Endothelial cell (in vitro differentiated cells): ENCODE data around the gene NMD3. TPM values are rescaled to one million over a fixed set of nuclear protein-coding genes. Genes with fewer than 3 reads are reported as not detected.
"Not testable (repeated sequence)": the region's sequence is repeated elsewhere in the genome, so short reads cannot be mapped to it uniquely, and the experiment has no call there.

Experiments
- DNase-seq: peaks from one replicate; pipeline ENCODE4 v3.0.0; 2021; ENCODE audit warnings: low spot score
- H3K27ac Mint-ChIP-seq: one replicate; pipeline ENCODE4 v1.8.0; 2021; ENCODE audit warnings: mixed read lengths, inconsistent platforms; ENCODE audit not compliant: unreplicated experiment
- H3K27me3 Mint-ChIP-seq: one replicate; pipeline ENCODE4 v1.8.0; 2021; ENCODE audit warnings: mild to moderate bottlenecking, moderate library complexity, mixed read lengths, inconsistent platforms; ENCODE audit not compliant: unreplicated experiment
- H3K36me3 Mint-ChIP-seq: one replicate; pipeline ENCODE4 v1.8.0; 2021; ENCODE audit warnings: mild to moderate bottlenecking, low read depth, mixed read lengths, inconsistent platforms; ENCODE audit not compliant: unreplicated experiment
- H3K4me1 Mint-ChIP-seq: one replicate; pipeline ENCODE4 v1.8.0; 2021; ENCODE audit warnings: mild to moderate bottlenecking, mixed read lengths, inconsistent platforms; ENCODE audit not compliant: unreplicated experiment
- H3K4me3 Mint-ChIP-seq: one replicate; pipeline ENCODE4 v1.8.0; 2021; ENCODE audit warnings: mild to moderate bottlenecking, mixed read lengths, inconsistent platforms; ENCODE audit not compliant: unreplicated experiment
- H3K9me3 Mint-ChIP-seq: one replicate; pipeline ENCODE4 v1.8.0; 2021; ENCODE audit warnings: mixed read lengths, inconsistent platforms; ENCODE audit not compliant: unreplicated experiment
- total RNA-seq: library from RNA; stranded (reverse); fragmentation: NEBNext Ultra II Directional; extraction: Animal tissue kit (Norgen Biotek cat#: 25700); gene quantifications from one replicate; pipeline ENCODE4 v1.2.1, GENCODE V29; 2021; ENCODE audit not compliant: unreplicated experiment
- TF ChIP-seq, protein P1 (sequence below): fragments of 200-600 bp; sonication (generic); IDR thresholded peaks from one replicate; pipeline ENCODE4 v1.5.0; 2021; ENCODE audit warnings: antibody characterized with exemption; ENCODE audit not compliant: unreplicated experiment

The NMD3 gene
- total RNA-seq, 1 donor from 2014 or later, result 40.6 TPM

DNA sequence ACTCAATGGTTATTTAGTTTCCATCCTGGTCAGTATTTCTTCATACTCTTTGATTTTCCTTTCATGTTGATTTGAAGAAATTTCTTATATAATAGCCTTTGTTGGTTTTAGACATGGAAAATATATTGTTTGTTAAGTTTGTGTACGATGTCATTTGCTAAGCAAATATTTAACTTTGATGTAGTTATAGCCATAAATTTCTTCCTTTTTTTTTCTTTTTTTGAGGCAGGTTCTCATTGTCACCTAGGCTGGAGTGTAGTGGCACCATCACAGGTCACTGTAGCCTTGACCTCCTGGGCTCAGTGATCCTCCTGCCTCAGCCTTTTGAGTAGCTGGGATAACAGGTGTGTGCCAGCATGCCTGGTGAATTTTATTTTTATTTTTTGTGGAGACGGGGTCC lies 51.4 kb downstream of the NMD3 start:
- Mint-ChIP-seq H3K27ac (no peak overlapping the region), H3K27me3 (peaks cover 1% of the 10 kb centered on the region), H3K36me3 (peaks cover 17% of the 10 kb centered on the region), H3K4me1 (peaks cover 7% of the 10 kb centered on the region), H3K4me3 (no peak overlapping the region), H3K9me3 (no peaks in the 10 kb centered on the region)
- no peak for DNase-seq
- TF ChIP-seq, protein P1, sequence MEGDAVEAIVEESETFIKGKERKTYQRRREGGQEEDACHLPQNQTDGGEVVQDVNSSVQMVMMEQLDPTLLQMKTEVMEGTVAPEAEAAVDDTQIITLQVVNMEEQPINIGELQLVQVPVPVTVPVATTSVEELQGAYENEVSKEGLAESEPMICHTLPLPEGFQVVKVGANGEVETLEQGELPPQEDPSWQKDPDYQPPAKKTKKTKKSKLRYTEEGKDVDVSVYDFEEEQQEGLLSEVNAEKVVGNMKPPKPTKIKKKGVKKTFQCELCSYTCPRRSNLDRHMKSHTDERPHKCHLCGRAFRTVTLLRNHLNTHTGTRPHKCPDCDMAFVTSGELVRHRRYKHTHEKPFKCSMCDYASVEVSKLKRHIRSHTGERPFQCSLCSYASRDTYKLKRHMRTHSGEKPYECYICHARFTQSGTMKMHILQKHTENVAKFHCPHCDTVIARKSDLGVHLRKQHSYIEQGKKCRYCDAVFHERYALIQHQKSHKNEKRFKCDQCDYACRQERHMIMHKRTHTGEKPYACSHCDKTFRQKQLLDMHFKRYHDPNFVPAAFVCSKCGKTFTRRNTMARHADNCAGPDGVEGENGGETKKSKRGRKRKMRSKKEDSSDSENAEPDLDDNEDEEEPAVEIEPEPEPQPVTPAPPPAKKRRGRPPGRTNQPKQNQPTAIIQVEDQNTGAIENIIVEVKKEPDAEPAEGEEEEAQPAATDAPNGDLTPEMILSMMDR, result no peak

DNA sequence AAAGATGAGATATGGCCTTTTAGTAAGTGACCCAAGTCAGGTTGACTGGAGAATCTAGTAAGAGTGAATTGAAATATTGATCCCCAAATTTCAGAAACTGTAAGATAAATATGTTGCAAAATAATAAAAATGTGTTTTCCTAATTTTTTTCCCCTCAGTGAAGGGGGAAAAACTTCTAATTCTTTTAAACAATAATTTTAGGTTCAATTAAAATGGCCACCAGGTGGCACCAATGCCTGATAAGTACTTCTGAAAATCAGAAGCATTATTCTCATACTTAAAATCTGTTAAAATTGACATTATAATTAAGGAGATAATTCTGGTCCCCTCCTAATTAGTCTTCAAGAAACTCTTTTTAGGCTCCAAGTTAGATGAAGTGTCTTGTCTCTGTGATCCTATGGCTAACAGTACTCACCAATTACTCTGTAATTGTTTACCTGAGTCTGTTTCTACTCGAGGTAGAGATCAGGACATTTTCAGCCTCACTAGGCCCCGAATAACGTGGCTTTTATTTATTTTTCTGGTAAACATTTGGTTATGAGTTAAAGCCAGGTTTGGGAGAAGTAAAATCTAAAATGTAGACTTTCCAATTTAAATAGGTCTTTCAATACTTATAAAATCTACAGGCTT lies 52.6 kb downstream of the NMD3 start:
- Mint-ChIP-seq H3K27me3 (peaks cover 2% of the 10 kb centered on the region), H3K36me3 (peaks cover 21% of the 10 kb centered on the region), H3K27ac (no peak overlapping the region), H3K4me1 (peaks cover 7% of the 10 kb centered on the region), H3K9me3 (no peaks in the 10 kb centered on the region), H3K4me3 (no peak overlapping the region)
- DNase-seq, result peak; percentile 24
- TF ChIP-seq, protein P1, result peak; percentile 90

DNA sequence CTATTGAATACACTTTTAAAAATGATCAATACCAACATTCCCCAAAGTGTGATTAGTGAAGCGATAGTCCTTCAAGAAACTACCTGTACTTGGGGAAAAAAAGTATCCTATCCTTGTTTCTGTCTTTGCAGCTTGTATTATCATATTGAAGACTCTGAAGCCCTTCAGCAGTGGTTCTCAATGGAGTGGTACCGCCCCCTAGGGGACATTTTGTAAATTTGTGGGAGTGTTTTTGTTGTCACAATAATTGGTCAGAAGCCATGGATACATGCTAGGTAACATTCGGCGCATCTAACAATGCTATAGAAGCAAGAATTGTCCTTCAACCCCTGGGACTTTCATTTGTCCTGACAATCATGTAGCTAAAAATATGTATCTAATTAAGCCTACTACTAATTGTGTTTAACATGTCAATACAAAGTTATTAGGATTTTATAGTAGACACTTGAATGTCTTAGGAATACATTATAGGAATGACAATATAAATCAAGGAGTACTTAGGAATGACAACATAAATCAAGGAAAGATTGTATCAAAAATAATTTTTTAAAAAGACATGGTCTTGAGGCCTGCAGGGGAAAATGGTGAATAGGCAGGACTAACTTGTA lies 53.7 kb downstream of the NMD3 start:
- H3K4me1 Mint-ChIP-seq, result peaks cover 7% of the 10 kb centered on the region
- H3K4me3 Mint-ChIP-seq, result no peak overlapping the region
- H3K27me3 Mint-ChIP-seq, result peaks cover 2% of the 10 kb centered on the region
- H3K9me3 Mint-ChIP-seq, result no peaks in the 10 kb centered on the region
- TF ChIP-seq, protein P1, result peak; percentile 82
- peaks cover 26% of the 10 kb centered on the region for H3K36me3 Mint-ChIP-seq
- peak overlapping the region; percentile 49 for H3K27ac Mint-ChIP-seq
- peak; percentile 66 for DNase-seq

DNA sequence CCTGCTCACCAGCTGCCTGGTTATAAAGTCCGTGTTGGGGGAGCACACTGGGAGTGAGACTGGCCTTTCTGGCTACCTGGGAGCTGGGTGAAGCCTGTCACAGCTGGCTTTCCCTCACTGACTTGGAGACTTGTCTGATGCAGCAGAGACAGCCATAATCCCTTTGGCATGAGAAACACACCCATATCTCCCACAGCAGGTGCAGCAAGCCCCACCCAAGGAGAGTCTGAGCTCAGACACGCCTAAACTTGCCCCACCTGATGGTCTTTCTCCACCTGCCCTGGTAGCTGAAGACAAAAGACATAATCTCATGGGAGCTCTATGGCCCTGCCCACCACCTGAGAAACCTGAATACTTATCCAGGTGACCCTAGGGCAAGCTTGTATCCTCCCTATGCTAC lies 54.8 kb downstream of the NMD3 start:
- peaks cover 2% of the 10 kb centered on the region for H3K27me3 Mint-ChIP-seq
- no peak overlapping the region for H3K27ac Mint-ChIP-seq
- DNase-seq, result no peak
- H3K4me3 Mint-ChIP-seq, result no peak overlapping the region
- peaks cover 26% of the 10 kb centered on the region for H3K36me3 Mint-ChIP-seq
- TF ChIP-seq, protein P1, result no peak
- H3K9me3 Mint-ChIP-seq, result no peaks in the 10 kb centered on the region
- H3K4me1 Mint-ChIP-seq, result peaks cover 7% of the 10 kb centered on the region

DNA sequence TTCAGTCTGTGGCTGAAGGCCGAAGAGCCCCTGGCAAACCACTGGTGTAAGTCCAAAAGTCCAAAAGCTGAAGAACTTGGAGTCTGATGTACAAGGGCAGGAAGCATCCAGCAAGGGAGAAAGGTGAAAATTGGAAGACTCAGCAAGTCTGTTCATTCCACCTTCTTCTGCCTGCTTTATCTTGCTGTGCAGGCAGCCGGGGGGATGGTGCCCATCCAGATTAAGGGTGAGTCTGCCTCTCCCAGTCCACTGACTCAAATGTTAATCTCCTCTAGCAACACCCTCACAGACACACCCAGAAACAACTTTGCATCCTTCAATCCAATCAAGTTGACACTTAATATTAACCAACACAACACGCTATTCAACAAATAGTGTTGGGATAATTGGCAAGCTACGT lies 61.3 kb downstream of the NMD3 start:
- not testable (repeated sequence) for H3K27me3 Mint-ChIP-seq, H3K27ac Mint-ChIP-seq, H3K4me1 Mint-ChIP-seq, DNase-seq, H3K9me3 Mint-ChIP-seq, H3K4me3 Mint-ChIP-seq
- H3K36me3 Mint-ChIP-seq, result peaks cover 10% of the 10 kb centered on the region
